SIG-M5 treated with dmso at 0.1 percent for 504 hours (cell line): ENCODE results near the gene PSME3.
"Not testable (repeated sequence)": the region's sequence is repeated elsewhere in the genome, so short reads cannot be mapped to it uniquely, and the experiment has no call there.

Experiments used
- DNase-seq: peaks from one replicate; lab custom pipeline; 2025; ENCODE audit not compliant: unreplicated experiment; lab: John Stamatoyannopoulos, UW

The PSME3 gene

GRCh38 chr17:42849451-42850181 is 16.4 kb downstream of the PSME3 start:
- no peak for DNase-seq

GRCh38 chr17:42850954-42851353 is 17.8 kb downstream of the PSME3 start, which contains the start of gene AOC3:
Gene AOC3, plus strand, starts transcription at chr17:42851199. Its CDS starts 145 bp downstream, at chr17:42851344.
- DNase-seq = no peak

- not testable (repeated sequence) for DNase-seq
These were observed 18.4 kb downstream of the PSME3 start for GRCh38 chr17:42851371-42852240.

- no peak for DNase-seq
These were observed 19.2 kb downstream of the PSME3 start for GRCh38 chr17:42852351-42852750.

- no peak for DNase-seq
These were observed 19.8 kb downstream of the PSME3 start for GRCh38 chr17:42853004-42853403.

GRCh38 chr17:42853597-42853967 is 20.4 kb downstream of the PSME3 start:
- DNase-seq = no peak

GRCh38 chr17:42853968-42854790 is 21.0 kb downstream of the PSME3 start:
- no peak for DNase-seq

GRCh38 chr17:42855048-42855596 is 21.9 kb downstream of the PSME3 start:
- no peak for DNase-seq

GRCh38 chr17:42856093-42856492 is 22.9 kb downstream of the PSME3 start:
- not testable (repeated sequence) for DNase-seq

GRCh38 chr17:42856516-42856915 is 23.3 kb downstream of the PSME3 start:
- not testable (repeated sequence) for DNase-seq

GRCh38 chr17:42857389-42857788 is 24.2 kb downstream of the PSME3 start:
- DNase-seq = no peak

GRCh38 chr17:42865638-42866094 is 32.5 kb downstream of the PSME3 start:
- DNase-seq = no peak

- no peak for DNase-seq
These were observed 33.0 kb downstream of the PSME3 start for GRCh38 chr17:42866216-42866615.

- no peak for DNase-seq
These were observed 33.7 kb downstream of the PSME3 start for GRCh38 chr17:42866631-42867575.

GRCh38 chr17:42867694-42868261 is 34.6 kb downstream of the PSME3 start:
- not testable (repeated sequence) for DNase-seq

- DNase-seq = no peak
These were observed 35.1 kb downstream of the PSME3 start for GRCh38 chr17:42868338-42868737.

GRCh38 chr17:42871647-42872046 is 38.5 kb downstream of the PSME3 start:
- DNase-seq = no peak

GRCh38 chr17:42872251-42872965 is 39.2 kb downstream of the PSME3 start:
- no peak for DNase-seq

- DNase-seq = no peak
These were observed 40.1 kb downstream of the PSME3 start for GRCh38 chr17:42873315-42873714.
